GM23338 (cell line): ENCODE data around the gene LARGE1. TPM values are rescaled to one million over a fixed set of nuclear protein-coding genes. Genes with fewer than 3 reads are reported as not detected.
"Not testable (repeated sequence)": the region's sequence is repeated elsewhere in the genome, so short reads cannot be mapped to it uniquely, and the experiment has no call there.

Experiments used
- ATAC-seq: fragments of 200-7000 bp; cut with Tn5 transposase; 3 replicates; pipeline ENCODE4 v1.9.1; 2020
- DNase-seq: peaks from one replicate; pipeline ENCODE4 v3.0.0-alpha.2; 2015; ENCODE audit warnings: low spot score
- H2AFZ ChIP-seq: fragments of 200-600 bp; sonication (generic); 2 replicates; pipeline ENCODE4 v1.8.0; 2016; ENCODE audit warnings: antibody characterized with exemption, mild to moderate bottlenecking, moderate library complexity
- H3F3A ChIP-seq: fragments of 200-600 bp; sonication (generic); replicated peaks from 2 replicates; pipeline ENCODE4 v1.8.0; 2017; ENCODE audit warnings: antibody characterized with exemption, mixed run types, low read depth
- H3K27ac ChIP-seq: fragments of 200-600 bp; sonication (generic); 2 replicates; pipeline ENCODE4 v1.6.1; 2016; ENCODE audit warnings: low read depth
- H3K27me3 ChIP-seq: fragments of 200-600 bp; sonication (generic); 2 replicates; pipeline ENCODE4 v1.8.0; 2016; ENCODE audit warnings: mild to moderate bottlenecking, mixed run types, moderate library complexity; ENCODE audit not compliant: insufficient read depth
- H3K36me3 ChIP-seq: fragments of 200-600 bp; sonication (generic); 2 replicates; pipeline ENCODE4 v1.8.0; 2016; ENCODE audit warnings: mild to moderate bottlenecking; ENCODE audit not compliant: insufficient read depth
- H3K4me1 ChIP-seq: fragments of 200-600 bp; sonication (generic); 2 replicates; pipeline ENCODE4 v1.8.0; 2016; ENCODE audit warnings: mild to moderate bottlenecking, moderate library complexity; ENCODE audit not compliant: insufficient read depth
- H3K4me2 ChIP-seq: fragments of 200-600 bp; sonication (generic); 2 replicates; pipeline ENCODE4 v1.7.1; 2017; ENCODE audit warnings: mixed run types
- H3K4me3 ChIP-seq: fragments of 200-600 bp; sonication (generic); 2 replicates; pipeline ENCODE4 v1.6.1; 2016; ENCODE audit warnings: mixed run types
- H3K79me2 ChIP-seq: fragments of 200-600 bp; sonication (generic); replicated peaks from 2 replicates; pipeline ENCODE4 v1.8.0; 2017; ENCODE audit warnings: mild to moderate bottlenecking; ENCODE audit not compliant: insufficient read depth
- H3K9me2 ChIP-seq: fragments of 200-600 bp; sonication (generic); 2 replicates; pipeline ENCODE4 v1.8.0; 2017; ENCODE audit not compliant: insufficient read depth
- H4K20me1 ChIP-seq: fragments of 200-600 bp; sonication (generic); replicated peaks from 2 replicates; pipeline ENCODE4 v1.8.0; 2017; ENCODE audit warnings: mild to moderate bottlenecking; ENCODE audit not compliant: insufficient read depth
- H3K27ac Mint-ChIP-seq: 2 replicates; pipeline ENCODE4 v1.8.0; 2020; ENCODE audit warnings: inconsistent platforms, mild to moderate bottlenecking, moderate library complexity, mixed read lengths
- H3K27me3 Mint-ChIP-seq: 3 replicates; pipeline ENCODE4 v1.8.0; 2022; ENCODE audit warnings: low read depth, mild to moderate bottlenecking, moderate library complexity, mixed read lengths, inconsistent platforms; ENCODE audit not compliant: insufficient read depth, poor library complexity
- H3K36me3 Mint-ChIP-seq: 3 replicates; pipeline ENCODE4 v1.8.0; 2021; ENCODE audit warnings: low read depth, mild to moderate bottlenecking, inconsistent platforms, moderate library complexity, mixed read lengths
- H3K4me1 Mint-ChIP-seq: 3 replicates; pipeline ENCODE4 v1.8.0; 2020; ENCODE audit warnings: mild to moderate bottlenecking, inconsistent platforms, mixed read lengths
- H3K4me3 Mint-ChIP-seq: 3 replicates; pipeline ENCODE4 v1.8.0; 2021; ENCODE audit warnings: moderate library complexity, mild to moderate bottlenecking, inconsistent platforms, mixed read lengths
- H3K9me3 Mint-ChIP-seq: 3 replicates; pipeline ENCODE4 v1.8.0; 2020; ENCODE audit warnings: moderate library complexity, mild to moderate bottlenecking, inconsistent platforms, mixed read lengths
- ETS1 ChIP-seq: IDR thresholded peaks from 2 replicates; pipeline ENCODE4 v1.6.1; 2016; ENCODE audit warnings: antibody characterized with exemption
- EZH2phosphoT487 ChIP-seq: fragments of 200-600 bp; sonication (generic); IDR thresholded peaks from one replicate; pipeline ENCODE4 v1.8.1; 2018; ENCODE audit warnings: antibody characterized with exemption; ENCODE audit not compliant: unreplicated experiment
- JUNB ChIP-seq: IDR thresholded peaks from one replicate; pipeline ENCODE4 v1.6.1; 2016; ENCODE audit warnings: antibody characterized with exemption; ENCODE audit not compliant: unreplicated experiment
- NANOG ChIP-seq: IDR thresholded peaks from 2 replicates; pipeline ENCODE4 v1.6.1; 2016; ENCODE audit warnings: antibody characterized with exemption, borderline replicate concordance
- REST ChIP-seq: IDR thresholded peaks from one replicate; pipeline ENCODE4 v1.6.1; 2018; ENCODE audit warnings: antibody characterized with exemption; ENCODE audit not compliant: unreplicated experiment
- STAT1 ChIP-seq: IDR thresholded peaks from one replicate; pipeline ENCODE4 v1.6.1; 2016; ENCODE audit warnings: antibody characterized with exemption; ENCODE audit not compliant: unreplicated experiment
- polyA plus RNA-seq: library from polyadenylated mRNA; unstranded; fragments of >200 nt; fragmentation: Nextera tagmentation; extraction: Ambion mirVana; gene quantifications from 2 replicates; pipeline ENCODE4 v1.2.1, GENCODE V29; 2016
- total RNA-seq: library from RNA; depleted of rRNA; stranded (reverse); fragments of >200 nt; shearing (Covaris generic); gene quantifications from 2 replicates; pipeline ENCODE4 v1.2.3, GENCODE V29; 2014

Gene LARGE1
- total and polyA plus RNA-seq, 2 experiments from 2014 or later, result 12.8 to 75.6 TPM

- H3K36me3 ChIP-seq, result not testable (repeated sequence)
Measured at GRCh38 chr22:33858653-33859052, 61.6 kb downstream of the LARGE1 start.

GRCh38 chr22:33857767-33858166 lies 62.5 kb downstream of the LARGE1 start:
- H3K4me3 Mint-ChIP-seq, DNase-seq, H3F3A ChIP-seq, H3K4me2 ChIP-seq, H2AFZ ChIP-seq, H3K27ac ChIP-seq, H3K4me3 ChIP-seq, H3K9me2 ChIP-seq, ATAC-seq, H3K9me3 Mint-ChIP-seq, H3K36me3 ChIP-seq, H3K27ac Mint-ChIP-seq, H3K27me3 Mint-ChIP-seq, H3K27me3 ChIP-seq: not testable (repeated sequence)
- Histone ChIP-seq H4K20me1 (peaks cover 28% of the 10 kb centered on the region), H3K79me2 (peaks cover 100% of the 10 kb centered on the region), H3K4me1 (peaks cover 32% of the 10 kb centered on the region)
- Mint-ChIP-seq H3K36me3 (peaks cover 24% of the 10 kb centered on the region), H3K4me1 (peaks cover 62% of the 10 kb centered on the region)

More at GRCh38 chr22:33858653-33859052, 61.6 kb downstream of the LARGE1 start:
- H3F3A ChIP-seq, H3K4me3 ChIP-seq, H3K27me3 Mint-ChIP-seq, ATAC-seq, H2AFZ ChIP-seq, H3K9me2 ChIP-seq, H3K9me3 Mint-ChIP-seq, H3K27me3 ChIP-seq, DNase-seq, H3K4me2 ChIP-seq, H3K27ac ChIP-seq, H3K4me3 Mint-ChIP-seq, H3K27ac Mint-ChIP-seq: not testable (repeated sequence)
- Histone ChIP-seq H3K4me1 (peaks cover 23% of the 10 kb centered on the region), H4K20me1 (peaks cover 35% of the 10 kb centered on the region), H3K79me2 (peaks cover 100% of the 10 kb centered on the region)
- Mint-ChIP-seq H3K36me3 (peaks cover 24% of the 10 kb centered on the region), H3K4me1 (peaks cover 53% of the 10 kb centered on the region)

- H3K4me3 ChIP-seq, result no peak overlapping the region
- peaks cover 21% of the 10 kb centered on the region for H3K36me3 Mint-ChIP-seq
- H2AFZ ChIP-seq, result no peak overlapping the region
- H3K27me3 ChIP-seq, result no peaks in the 10 kb centered on the region
- H3K9me2 ChIP-seq, result peaks cover 6% of the 10 kb centered on the region; the same call in 1 of the 2 replicates
- H3K27ac ChIP-seq, result peak overlapping the region; percentile 71
- H3K4me3 Mint-ChIP-seq, result no peak overlapping the region; the same call in 2 of the 3 replicates
- no peaks in the 10 kb centered on the region for H3K36me3 ChIP-seq
- H4K20me1 ChIP-seq, result peaks cover 11% of the 10 kb centered on the region
- H3K9me3 Mint-ChIP-seq, result no peaks in the 10 kb centered on the region
- H3K27ac Mint-ChIP-seq, result no peak overlapping the region; the same call in 1 of the 2 replicates
- H3K4me1 Mint-ChIP-seq, result peaks cover 67% of the 10 kb centered on the region
- H3K4me1 ChIP-seq, result peaks cover 47% of the 10 kb centered on the region
- TF ChIP-seq EZH2phosphoT487 (no peak), NANOG (no peak), JUNB (no peak), REST (no peak), STAT1 (no peak), ETS1 (no peak)
- H3K79me2 ChIP-seq, result peaks cover 98% of the 10 kb centered on the region
- ATAC-seq, result no peak
- peak overlapping the region; percentile 40; the same call in 1 of the 2 replicates for H3K4me2 ChIP-seq
- no peak for DNase-seq
- H3K27me3 Mint-ChIP-seq, result peaks cover 13% of the 10 kb centered on the region
- no peaks in the 10 kb centered on the region for H3F3A ChIP-seq
Measured at GRCh38 chr22:33854724-33855123, 65.6 kb downstream of the LARGE1 start.
